Panc1 (cell line): ENCODE measurements around the gene EPB41L4B.

ENCODE experiments used
- CTCF ChIP-seq: fragments of 450-650 bp; IDR thresholded peaks from 2 replicates; pipeline ENCODE4 v1.5.1; 2017; ENCODE audit warnings: mild to moderate bottlenecking
- POLR2AphosphoS5 ChIP-seq: IDR thresholded peaks from 2 replicates; pipeline ENCODE4 v1.6.1; 2012; ENCODE audit warnings: mild to moderate bottlenecking, low read depth, low read length, moderate library complexity
- REST ChIP-seq, 2 experiments: IDR thresholded peaks; 2 replicates each; pipeline ENCODE4 v1.6.1; 2011 to 2012; ENCODE audit warnings: low read depth in 2 of 2, control low read depth in 1 of 2, low read length in 1 of 2, mild to moderate bottlenecking in 1 of 2, moderate library complexity in 1 of 2; ENCODE audit not compliant: insufficient read depth in 1 of 2
- SIN3A ChIP-seq: IDR thresholded peaks from 2 replicates; pipeline ENCODE4 v1.6.1; 2012; ENCODE audit warnings: low read depth, mild to moderate bottlenecking, low read length, moderate library complexity, borderline replicate concordance; ENCODE audit not compliant: insufficient read depth
- TCF7L2 ChIP-seq: IDR thresholded peaks from 2 replicates; pipeline ENCODE4 v1.6.1; 2011; ENCODE audit warnings: mild to moderate bottlenecking, low read depth, low read length, inconsistent platforms

GRCh38 chr9:109309282-109309681 lies 11.6 kb downstream of the EPB41L4B start:
- TF ChIP-seq CTCF, result no peak
- TF ChIP-seq SIN3A, result no peak
- no peak for TF ChIP-seq REST (IDR thresholded peaks at IDR 0.05; ENCODE audit: insufficient read depth in 1 of 2, low read depth in 2 of 2, low read length in 1 of 2)
- TF ChIP-seq POLR2AphosphoS5, result no peak
- no peak for TF ChIP-seq TCF7L2
